Neural progenitor cell (in vitro differentiated cells): ENCODE results near the gene ZFHX3. TPM values are rescaled to one million over a fixed set of nuclear protein-coding genes. Genes with fewer than 3 reads are reported as not detected.

Experiments
- DNase-seq: peaks from one replicate; pipeline ENCODE4 v3.0.0-alpha.2; 2016; ENCODE audit warnings: low spot score
- H2AFZ ChIP-seq: fragments of 200-600 bp; sonication (generic); replicated peaks from 2 replicates; pipeline ENCODE4 v1.6.1; 2016; ENCODE audit warnings: antibody characterized with exemption
- H3F3A ChIP-seq: fragments of 200-600 bp; sonication (generic); 2 replicates; pipeline ENCODE4 v1.6.1; 2016; ENCODE audit warnings: antibody characterized with exemption, low read depth
- H3K27ac ChIP-seq: fragments of 200-600 bp; sonication (generic); 2 replicates; pipeline ENCODE4 v1.5.1; 2016; ENCODE audit warnings: mild to moderate bottlenecking
- H3K27me3 ChIP-seq: fragments of 200-600 bp; sonication (generic); 2 replicates; pipeline ENCODE4 v1.6.1; 2016; ENCODE audit warnings: mild to moderate bottlenecking, moderate library complexity
- H3K36me3 ChIP-seq: fragments of 200-600 bp; sonication (generic); 2 replicates; pipeline ENCODE4 v1.5.1; 2016
- H3K4me1 ChIP-seq: fragments of 200-600 bp; sonication (generic); 2 replicates; pipeline ENCODE4 v1.6.1; 2016; ENCODE audit warnings: mixed run types
- H3K4me2 ChIP-seq: fragments of 200-600 bp; sonication (generic); 2 replicates; pipeline ENCODE4 v1.6.1; 2016
- H3K4me3 ChIP-seq: fragments of 200-600 bp; sonication (generic); 2 replicates; pipeline ENCODE4 v1.5.1; 2016
- H3K79me2 ChIP-seq: fragments of 200-600 bp; sonication (generic); 2 replicates; pipeline ENCODE4 v1.6.1; 2016; ENCODE audit warnings: low read depth
- H3K9ac ChIP-seq: fragments of 200-600 bp; sonication (generic); 2 replicates; pipeline ENCODE4 v1.6.1; 2016
- H3K9me3 ChIP-seq: fragments of 200-600 bp; sonication (generic); 2 replicates; pipeline ENCODE4 v1.5.1; 2016; ENCODE audit warnings: low read depth
- H4K20me1 ChIP-seq: fragments of 200-600 bp; sonication (generic); 2 replicates; pipeline ENCODE4 v1.6.1; 2016; ENCODE audit warnings: low read depth
- H3K27ac Mint-ChIP-seq: 3 replicates; pipeline ENCODE4 v1.8.0; 2021; ENCODE audit warnings: mixed read lengths
- H3K27me3 Mint-ChIP-seq: 2 replicates; pipeline ENCODE4 v1.8.0; 2022; ENCODE audit warnings: low read depth, mild to moderate bottlenecking, inconsistent platforms, moderate library complexity, mixed read lengths; ENCODE audit not compliant: insufficient read depth
- H3K36me3 Mint-ChIP-seq: 3 replicates; pipeline ENCODE4 v1.8.0; 2021; ENCODE audit warnings: mixed read lengths
- H3K4me1 Mint-ChIP-seq: 3 replicates; pipeline ENCODE4 v1.8.0; 2021; ENCODE audit warnings: mixed read lengths
- H3K4me3 Mint-ChIP-seq: 3 replicates; pipeline ENCODE4 v1.8.0; 2021; ENCODE audit warnings: mild to moderate bottlenecking, moderate library complexity, mixed read lengths
- H3K9me3 Mint-ChIP-seq: 3 replicates; pipeline ENCODE4 v1.8.0; 2020; ENCODE audit warnings: mixed read lengths
- CTCF ChIP-seq: fragments of 200-600 bp; sonication (generic); IDR thresholded peaks from 2 replicates; pipeline ENCODE4 v1.5.1; 2017; ENCODE audit warnings: antibody characterized with exemption, mild to moderate bottlenecking
- EZH2 ChIP-seq: fragments of 200-600 bp; sonication (generic); IDR thresholded peaks from 2 replicates; pipeline ENCODE4 v1.6.1; 2017; ENCODE audit warnings: antibody characterized with exemption, mild to moderate bottlenecking, moderate library complexity
- EZH2phosphoT487 ChIP-seq: fragments of 200-600 bp; sonication (generic); IDR thresholded peaks from 2 replicates; pipeline ENCODE4 v1.6.1; 2017; ENCODE audit warnings: antibody characterized with exemption
- total RNA-seq: library from RNA; depleted of rRNA; stranded (reverse); fragments of >200 nt; gene quantifications from 2 replicates; pipeline ENCODE4 v1.2.3, GENCODE V29; 2015; ENCODE audit warnings: low replicate concordance

ZFHX3 gene
- total RNA-seq, 1 donor from 2014 or later: 2.4 TPM

- Mint-ChIP-seq H3K4me3 (peak overlapping the region; percentile 28), H3K27ac (peak overlapping the region; percentile 94), H3K4me1 (peaks cover 45% of the 10 kb centered on the region), H3K27me3 (peaks cover 4% of the 10 kb centered on the region), H3K36me3 (peaks cover 18% of the 10 kb centered on the region), H3K9me3 (peaks cover 5% of the 10 kb centered on the region)
- H3K9ac ChIP-seq: no peak overlapping the region
- no peak overlapping the region for H2AFZ ChIP-seq
- H3K36me3 ChIP-seq: no peaks in the 10 kb centered on the region
- DNase-seq: no peak
- no peaks in the 10 kb centered on the region for H3K9me3 ChIP-seq
- H3K4me2 ChIP-seq: no peak overlapping the region
- no peaks in the 10 kb centered on the region for H3K27me3 ChIP-seq
- no peaks in the 10 kb centered on the region for H3K79me2 ChIP-seq
- TF ChIP-seq EZH2 (no peak), EZH2phosphoT487 (no peak), CTCF (no peak)
- H3K27ac ChIP-seq: no peak overlapping the region
- no peak overlapping the region for H3K4me3 ChIP-seq
- H3F3A ChIP-seq: no peaks in the 10 kb centered on the region
- H3K4me1 ChIP-seq: peaks cover 8% of the 10 kb centered on the region
- H4K20me1 ChIP-seq: no peaks in the 10 kb centered on the region
Measured at GRCh38 chr16:72921620-72922019, 126.3 kb downstream of the ZFHX3 start.

DNA sequence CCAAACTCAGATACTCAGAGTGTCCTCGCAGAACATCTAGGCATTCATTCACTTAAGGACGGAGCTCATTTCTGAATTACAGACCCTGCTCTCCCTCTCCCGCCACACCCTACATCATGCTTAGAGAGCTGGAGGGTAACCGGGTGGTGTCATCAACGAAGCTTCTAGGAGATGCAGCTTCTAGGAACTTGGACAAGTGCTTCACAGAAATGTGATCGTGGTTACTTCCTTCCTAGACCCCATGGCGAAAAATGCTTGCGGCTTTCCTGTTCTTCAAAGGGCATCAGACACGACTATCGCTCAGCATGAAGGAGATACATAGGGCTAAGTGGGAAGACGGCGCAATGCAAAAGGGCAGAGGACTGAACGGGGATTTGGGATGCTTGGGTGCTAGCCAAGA is 126.8 kb downstream of the ZFHX3 start:
- Mint-ChIP-seq H3K4me3 (peak overlapping the region; percentile 28), H3K9me3 (peaks cover 3% of the 10 kb centered on the region), H3K4me1 (peaks cover 40% of the 10 kb centered on the region), H3K36me3 (peaks cover 14% of the 10 kb centered on the region), H3K27me3 (peaks cover 4% of the 10 kb centered on the region), H3K27ac (peak overlapping the region; percentile 24)
- H3K4me1 ChIP-seq: peaks cover 8% of the 10 kb centered on the region
- no peaks in the 10 kb centered on the region for H4K20me1 ChIP-seq
- H3F3A ChIP-seq: no peaks in the 10 kb centered on the region
- H3K9me3 ChIP-seq: no peaks in the 10 kb centered on the region
- no peak for DNase-seq
- H3K36me3 ChIP-seq: no peaks in the 10 kb centered on the region
- no peak overlapping the region for H3K4me2 ChIP-seq
- H3K27me3 ChIP-seq: no peaks in the 10 kb centered on the region
- H3K9ac ChIP-seq: no peak overlapping the region
- TF ChIP-seq CTCF (no peak), EZH2 (no peak), EZH2phosphoT487 (no peak)
- no peaks in the 10 kb centered on the region for H3K79me2 ChIP-seq
- H2AFZ ChIP-seq: no peak overlapping the region
- H3K27ac ChIP-seq: no peak overlapping the region
- H3K4me3 ChIP-seq: no peak overlapping the region

- Histone ChIP-seq H3K27me3 (no peaks in the 10 kb centered on the region), H3K4me1 (peaks cover 15% of the 10 kb centered on the region), H2AFZ (no peak overlapping the region), H3F3A (peaks cover under 1% of the 10 kb centered on the region), H3K9ac (no peak overlapping the region), H3K4me2 (no peak overlapping the region), H3K9me3 (no peaks in the 10 kb centered on the region), H3K27ac (no peak overlapping the region), H3K79me2 (no peaks in the 10 kb centered on the region), H4K20me1 (no peaks in the 10 kb centered on the region), H3K36me3 (no peaks in the 10 kb centered on the region), H3K4me3 (no peak overlapping the region)
- no peak overlapping the region for H3K4me3 Mint-ChIP-seq
- no peak for TF ChIP-seq EZH2
- TF ChIP-seq EZH2phosphoT487: no peak
- no peak for TF ChIP-seq CTCF
- H3K36me3 Mint-ChIP-seq: peaks cover 10% of the 10 kb centered on the region
- H3K27me3 Mint-ChIP-seq: no peaks in the 10 kb centered on the region
- H3K27ac Mint-ChIP-seq: no peak overlapping the region
- peaks cover 34% of the 10 kb centered on the region for H3K4me1 Mint-ChIP-seq
- no peak for DNase-seq
- H3K9me3 Mint-ChIP-seq: peaks cover 2% of the 10 kb centered on the region
Measured at GRCh38 chr16:72917051-72917450, 130.9 kb downstream of the ZFHX3 start.

DNA sequence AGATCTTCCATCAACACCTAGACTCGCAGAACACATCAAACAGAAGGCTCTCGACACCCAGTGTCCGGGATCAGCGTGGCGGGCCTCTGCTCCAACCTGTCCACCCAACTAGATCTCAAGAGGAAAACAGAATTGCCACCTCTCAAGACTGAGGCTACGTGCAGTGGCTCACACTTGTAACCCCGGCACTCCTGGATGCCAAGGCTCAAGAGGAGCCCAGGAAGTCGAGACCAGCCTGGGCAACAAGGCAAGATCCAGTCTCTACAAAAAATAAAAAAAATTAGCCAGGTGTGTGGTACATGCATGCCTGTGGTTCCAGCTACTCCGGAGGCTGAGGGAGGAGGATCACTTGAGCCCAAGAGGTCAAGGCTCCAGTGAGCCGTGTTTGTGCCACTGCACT is 132.6 kb downstream of the ZFHX3 start:
- peaks cover 34% of the 10 kb centered on the region for H3K4me1 Mint-ChIP-seq
- H3K4me2 ChIP-seq: no peak overlapping the region
- peaks cover 12% of the 10 kb centered on the region for H3F3A ChIP-seq
- H2AFZ ChIP-seq: no peak overlapping the region
- peaks cover 24% of the 10 kb centered on the region for H3K4me1 ChIP-seq
- TF ChIP-seq CTCF (no peak), EZH2phosphoT487 (no peak), EZH2 (no peak)
- H4K20me1 ChIP-seq: no peaks in the 10 kb centered on the region
- no peak overlapping the region for H3K9ac ChIP-seq
- no peaks in the 10 kb centered on the region for H3K36me3 ChIP-seq
- peaks cover 2% of the 10 kb centered on the region for H3K9me3 Mint-ChIP-seq
- no peak overlapping the region for H3K27ac ChIP-seq
- no peaks in the 10 kb centered on the region for H3K9me3 ChIP-seq
- H3K27me3 Mint-ChIP-seq: no peaks in the 10 kb centered on the region
- H3K4me3 Mint-ChIP-seq: no peak overlapping the region
- H3K27me3 ChIP-seq: no peaks in the 10 kb centered on the region
- no peaks in the 10 kb centered on the region for H3K79me2 ChIP-seq
- H3K36me3 Mint-ChIP-seq: peaks cover 11% of the 10 kb centered on the region
- no peak overlapping the region for H3K27ac Mint-ChIP-seq
- DNase-seq: no peak
- no peak overlapping the region for H3K4me3 ChIP-seq
